Measurements from ENCODE around the gene DOCK2.

- no peak for TF ChIP-seq CTCF (IDR thresholded peaks at IDR 0.05)
- no peak for TF ChIP-seq POLR2A (IDR thresholded peaks at IDR 0.05; ENCODE audit: low read length)
- TF ChIP-seq EP300 (IDR thresholded peaks at IDR 0.05) = no peak
- no peak for TF ChIP-seq USF2 (IDR thresholded peaks at IDR 0.05)
- TF ChIP-seq ELK1 (IDR thresholded peaks at IDR 0.05; ENCODE audit: low read depth, low read length) = no peak
- TF ChIP-seq HDAC2 (IDR thresholded peaks at IDR 0.05) = no peak
Measured at GRCh38 chr5:169861433-169861832, 224.4 kb downstream of the DOCK2 start.

All from A549 (cell line).